HG02885 (cell line): ENCODE results near the gene ESRRA.
A peak's percentile ranks its signal among the peaks of the same experiment; 100 is the strongest.

Experiments
- ATAC-seq: cut with Tn5 transposase; IDR thresholded peaks from one replicate; pipeline ENCODE4 v1.9.1; 2021; ENCODE audit warnings: mild to moderate bottlenecking; ENCODE audit not compliant: unreplicated experiment, poor library complexity

ESRRA gene

DNA sequence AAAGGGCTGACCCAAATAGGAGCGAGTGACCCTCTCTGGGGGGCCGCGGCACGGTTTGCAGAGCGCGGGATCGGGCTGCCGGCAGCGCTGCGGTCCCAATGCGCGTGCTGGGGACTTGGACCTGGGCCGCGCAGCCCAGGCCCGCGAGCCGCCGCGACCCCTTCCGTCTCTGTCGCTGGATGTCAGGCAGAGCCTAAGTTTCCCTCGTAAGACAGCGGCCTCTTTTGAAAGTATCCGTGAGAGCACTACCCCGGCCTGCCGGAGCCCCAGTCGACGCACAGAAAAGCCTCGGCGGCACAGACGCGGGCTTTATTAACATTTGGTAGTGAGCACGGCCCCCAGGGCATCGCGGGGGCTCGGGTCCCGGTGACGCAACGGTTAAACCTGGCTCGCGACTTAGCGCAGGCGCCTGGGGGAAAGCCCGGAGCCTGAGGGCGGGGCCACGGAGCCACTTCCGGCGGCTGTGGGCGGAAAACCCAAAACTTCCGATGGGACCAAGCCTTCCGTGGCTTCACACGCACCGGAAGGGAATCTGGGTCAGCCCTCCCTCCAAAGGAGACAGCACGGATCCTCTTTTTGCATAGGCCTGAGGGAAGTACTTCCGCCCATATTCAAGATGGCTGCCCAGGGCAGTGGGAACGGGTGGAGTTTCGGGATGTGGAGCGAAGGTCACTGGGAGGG lies 35.6 kb upstream of the ESRRA start:
- ATAC-seq = peak; percentile 77

GRCh38 chr11:64275031-64275800 lies 30.1 kb upstream of the ESRRA start:
- ATAC-seq = no peak

GRCh38 chr11:64275841-64276240 lies 29.5 kb upstream of the ESRRA start:
- no peak for ATAC-seq

- ATAC-seq = no peak
Measured at GRCh38 chr11:64276653-64277431, 28.5 kb upstream of the ESRRA start.

DNA sequence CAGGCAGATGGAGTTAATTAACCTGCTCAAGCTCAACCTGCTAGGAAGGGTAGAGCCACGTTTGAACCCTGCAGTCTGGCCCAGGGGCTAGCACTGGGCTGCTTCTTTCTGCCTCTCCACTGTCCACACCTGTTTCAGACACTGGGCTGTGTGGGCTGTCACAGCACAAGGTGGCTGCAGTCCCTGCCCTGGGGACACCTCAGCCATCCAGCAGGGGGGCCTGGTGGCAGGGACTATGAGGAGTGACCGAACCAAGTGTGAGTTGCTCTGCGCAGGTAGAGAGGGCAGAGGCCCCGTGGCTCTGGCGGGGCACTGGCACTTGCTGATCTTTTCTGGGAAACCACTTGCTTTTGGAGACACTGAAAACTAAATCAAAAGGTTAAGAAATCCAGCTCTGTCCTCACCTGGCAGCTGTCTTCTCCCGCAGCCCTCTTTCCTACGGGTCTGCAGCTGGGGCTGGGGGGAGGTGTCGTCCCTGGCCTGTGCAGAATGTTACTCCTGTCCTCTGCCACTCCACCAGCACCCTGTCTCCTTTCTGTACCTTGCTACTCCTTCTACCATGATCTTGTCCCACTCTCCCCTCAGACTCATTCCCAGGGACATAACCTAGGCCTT lies 26.6 kb upstream of the ESRRA start:
- ATAC-seq = no peak

DNA sequence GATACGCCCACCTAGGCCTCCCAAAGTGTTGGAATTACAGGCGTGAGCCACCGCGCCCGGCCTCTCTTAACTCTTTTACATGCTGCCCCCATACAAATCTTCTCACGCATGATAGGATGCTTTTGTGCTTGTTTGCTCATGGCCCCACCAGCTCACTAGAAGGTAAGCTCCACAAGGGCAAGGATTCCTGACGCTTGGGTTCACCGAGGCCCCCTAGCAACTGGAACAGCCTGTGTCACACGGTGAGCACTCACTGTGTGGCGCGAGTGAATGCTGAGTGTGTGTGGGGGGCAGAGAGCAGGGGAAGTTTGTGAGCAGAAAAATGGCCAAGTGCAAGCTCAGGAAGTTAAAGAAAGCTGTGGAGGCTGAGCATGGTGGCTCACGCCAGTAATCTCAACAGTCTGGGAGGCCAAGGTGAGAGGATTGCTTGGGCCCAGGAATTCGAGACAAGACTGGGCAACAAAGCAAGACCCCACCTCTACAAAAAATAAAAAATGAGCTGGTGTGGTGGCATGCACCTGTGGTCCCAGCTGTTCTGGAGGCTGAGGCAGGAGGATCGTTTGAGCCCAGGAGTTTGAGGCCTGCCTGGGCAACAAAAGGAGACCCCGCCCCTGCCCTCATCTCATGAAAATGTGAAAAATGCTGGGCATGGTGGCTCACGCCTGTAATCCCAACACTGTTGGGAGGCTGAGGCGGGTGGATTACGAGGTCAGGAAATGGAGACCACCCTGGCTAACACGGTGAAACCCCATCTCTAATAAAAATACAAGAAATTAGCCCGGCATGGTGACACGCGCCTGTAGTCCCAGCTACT lies 23.2 kb upstream of the ESRRA start:
- no peak for ATAC-seq

DNA sequence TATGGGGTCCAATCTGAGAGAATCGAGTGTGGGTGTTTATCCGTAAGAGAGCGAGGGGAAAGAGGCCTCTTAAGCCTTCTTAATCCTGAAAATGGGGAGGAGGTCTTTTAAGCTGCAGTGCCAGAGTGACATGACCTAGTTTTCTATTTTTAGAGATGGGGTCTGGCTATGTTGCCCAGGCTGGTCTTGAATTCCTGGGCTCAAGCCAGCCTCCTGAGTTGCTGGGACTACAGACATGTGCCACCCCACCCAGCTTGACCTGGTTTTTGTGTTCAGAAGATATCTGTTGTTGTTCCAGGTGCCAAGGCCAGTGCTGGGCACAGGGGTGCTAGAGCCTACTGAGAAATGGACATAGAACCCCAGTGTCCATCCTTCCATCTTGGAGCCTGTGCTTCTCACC lies 22.2 kb upstream of the ESRRA start:
- no peak for ATAC-seq

DNA sequence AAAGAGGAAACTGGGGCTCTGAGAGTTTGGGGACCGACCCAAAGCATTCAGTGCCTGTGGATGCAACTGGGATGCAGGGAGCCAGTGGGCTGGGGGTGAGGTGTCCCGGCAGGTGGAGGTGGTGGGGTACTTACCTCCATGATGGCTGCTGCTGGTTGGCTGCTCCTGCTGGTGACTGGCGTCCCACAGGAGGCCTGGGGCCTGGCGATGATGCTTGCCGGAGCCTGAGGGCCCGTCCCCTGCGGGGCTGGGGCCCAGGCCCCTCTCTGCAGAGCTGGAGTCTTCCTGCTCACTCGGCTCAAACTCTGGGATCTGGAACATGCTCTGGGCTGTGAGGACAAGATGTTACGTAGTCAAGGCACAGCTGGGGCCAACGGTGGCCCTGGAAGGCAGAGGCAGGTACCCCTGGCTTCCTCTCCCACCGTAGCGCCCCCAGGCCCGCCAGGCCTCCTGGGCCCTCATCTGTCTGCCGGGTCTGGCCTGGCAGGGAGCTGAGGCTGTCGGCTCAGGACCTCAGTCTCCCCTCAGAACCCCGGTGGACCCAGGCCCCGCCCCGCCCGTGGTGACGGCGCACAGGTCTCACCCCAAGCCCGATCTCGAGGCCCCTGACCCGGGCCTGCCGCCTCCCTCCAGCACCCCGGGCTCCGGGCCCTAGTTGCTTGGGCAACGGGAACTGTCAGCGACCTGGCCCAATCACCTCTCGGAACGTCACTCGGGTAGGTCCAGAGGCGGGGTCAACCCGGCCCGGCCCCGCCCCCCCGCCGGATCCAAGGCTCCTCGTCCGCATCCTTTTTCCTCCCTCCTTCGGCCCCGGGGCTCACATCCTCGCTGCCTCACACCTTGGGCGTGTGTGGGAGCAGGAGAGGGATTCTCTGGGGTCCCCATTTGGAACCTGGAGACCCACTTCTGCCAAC lies 21.0 kb upstream of the ESRRA start, which contains the start of gene BAD:
BAD (minus strand) TSS at position 618 of the 914 bp plus-strand sequence; CDS start at position 321, 297 bp downstream.
- peak; percentile 72 for ATAC-seq

DNA sequence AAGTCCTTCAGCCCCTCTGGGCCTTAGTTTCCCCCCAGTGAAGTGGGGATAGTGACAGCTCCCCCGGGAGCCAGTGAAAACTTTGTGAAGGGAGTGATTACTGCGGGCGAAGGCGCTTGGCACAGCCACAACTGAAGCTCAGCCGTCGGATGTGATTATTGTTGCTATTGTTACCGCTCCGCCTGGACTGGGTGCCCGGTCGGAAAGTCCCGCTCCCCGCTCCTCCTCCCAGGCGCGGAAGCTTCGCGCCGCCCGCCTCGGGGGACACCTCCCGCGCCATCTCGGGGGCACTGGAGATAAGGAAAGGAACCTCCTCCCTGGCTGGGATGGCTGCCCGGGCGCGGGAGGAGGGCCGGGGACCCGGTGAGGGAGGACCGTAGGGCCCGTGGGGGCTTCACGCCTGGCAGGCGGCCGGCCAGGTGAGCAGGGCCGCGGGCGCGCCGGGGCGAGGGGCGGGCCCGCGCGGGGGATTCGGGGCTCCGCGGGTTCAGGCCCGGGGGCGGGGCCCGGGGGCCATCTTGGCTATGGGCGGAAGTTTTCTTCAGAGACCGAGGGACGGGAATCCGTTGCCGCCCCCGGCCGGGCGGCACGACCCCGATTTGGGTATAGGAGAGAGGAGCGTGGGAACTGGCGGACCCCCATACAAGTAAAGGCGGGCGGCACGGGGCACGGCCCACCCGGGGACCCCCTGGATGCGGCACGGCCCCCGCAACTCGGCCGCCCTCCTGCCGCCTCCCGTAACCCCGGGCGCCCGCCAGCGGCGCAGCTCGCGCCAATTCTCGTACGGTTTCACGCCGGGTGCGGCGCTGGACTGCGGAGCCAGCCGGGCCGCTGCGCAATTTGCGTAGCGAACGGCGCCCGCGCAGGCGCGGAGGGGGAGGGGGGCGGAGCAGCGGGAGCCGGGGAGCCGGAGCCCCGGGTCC lies 20.1 kb upstream of the ESRRA start, which contains the start of gene GPR137:
GPR137 (plus strand) TSS at position 887 of the 923 bp plus-strand sequence. CDS start 677 bp downstream, outside the sequence.
- ATAC-seq = peak; percentile 68

DNA sequence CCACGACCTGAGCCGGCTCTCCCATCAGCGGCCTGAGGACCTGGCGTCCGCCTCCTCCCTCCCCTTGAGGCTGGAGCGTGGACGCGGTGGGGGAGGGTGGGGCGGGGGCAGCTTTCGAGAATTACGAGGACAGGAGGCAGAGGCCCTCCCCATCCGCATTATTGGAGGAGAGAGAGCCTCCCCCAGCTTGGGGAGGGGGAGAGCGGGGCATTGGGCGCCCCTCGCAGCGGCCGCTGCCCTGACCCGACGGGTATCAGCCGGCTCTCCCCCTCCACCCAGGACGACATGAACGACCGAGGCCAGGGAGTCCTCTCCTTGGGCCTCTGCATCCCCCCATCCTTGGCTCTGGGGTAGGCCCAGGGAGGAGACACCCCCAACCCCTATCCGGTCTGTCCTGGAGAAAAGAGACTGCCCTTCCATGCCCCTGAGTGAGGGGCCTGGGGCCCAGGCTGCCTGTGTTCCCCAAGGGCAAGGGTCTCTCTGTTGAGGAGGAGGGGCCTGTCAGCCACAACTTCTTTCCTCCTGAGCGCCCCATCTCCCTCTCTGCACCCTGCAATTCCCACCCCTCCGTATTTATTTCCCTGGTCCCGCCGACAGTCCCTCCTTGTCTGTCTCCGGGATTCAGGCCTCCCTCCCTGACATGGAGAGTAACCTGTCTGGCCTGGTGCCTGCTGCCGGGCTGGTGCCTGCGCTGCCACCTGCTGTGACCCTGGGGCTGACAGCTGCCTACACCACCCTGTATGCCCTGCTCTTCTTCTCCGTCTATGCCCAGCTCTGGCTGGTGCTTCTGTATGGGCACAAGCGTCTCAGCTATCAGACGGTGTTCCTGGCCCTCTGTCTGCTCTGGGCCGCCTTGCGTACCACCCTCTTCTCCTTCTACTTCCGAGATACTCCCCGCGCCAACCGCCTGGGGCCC lies 19.2 kb upstream of the ESRRA start:
- no peak for ATAC-seq

DNA sequence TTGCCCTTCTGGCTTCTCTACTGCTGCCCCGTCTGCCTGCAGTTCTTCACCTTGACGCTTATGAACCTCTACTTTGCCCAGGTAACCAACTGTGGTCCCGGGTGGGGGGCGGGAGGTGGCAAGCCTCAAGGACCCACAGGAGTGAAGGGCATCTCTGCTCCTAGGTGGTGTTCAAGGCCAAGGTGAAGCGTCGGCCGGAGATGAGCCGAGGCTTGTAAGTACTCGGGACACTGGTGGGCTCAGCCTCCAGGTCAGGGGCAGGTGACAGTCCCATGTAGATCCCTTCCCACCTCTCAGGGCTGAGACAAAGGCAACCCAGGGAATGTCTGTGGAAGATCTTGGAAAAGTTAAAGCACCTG lies 18.5 kb upstream of the ESRRA start:
- no peak for ATAC-seq

- no peak for ATAC-seq
Measured at GRCh38 chr11:64287676-64288352, 17.5 kb upstream of the ESRRA start.

DNA sequence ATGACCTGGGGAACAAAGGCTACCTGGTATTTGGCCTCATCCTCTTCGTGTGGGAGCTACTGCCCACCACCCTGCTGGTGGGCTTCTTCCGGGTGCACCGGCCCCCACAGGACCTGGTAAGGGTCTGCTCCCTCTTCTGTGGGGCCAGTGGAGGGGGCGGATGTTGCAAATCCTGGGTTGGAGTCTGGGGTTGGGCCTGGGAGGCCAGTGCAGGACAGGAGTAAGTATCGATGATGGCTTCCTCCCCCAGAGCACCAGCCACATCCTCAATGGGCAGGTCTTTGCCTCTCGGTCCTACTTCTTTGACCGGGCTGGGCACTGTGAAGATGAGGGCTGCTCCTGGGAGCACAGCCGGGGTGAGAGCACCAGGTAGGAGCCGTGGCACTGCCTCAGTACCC lies 17.0 kb upstream of the ESRRA start:
- no peak for ATAC-seq

GRCh38 chr11:64289002-64289564 lies 16.2 kb upstream of the ESRRA start:
- ATAC-seq = no peak

DNA sequence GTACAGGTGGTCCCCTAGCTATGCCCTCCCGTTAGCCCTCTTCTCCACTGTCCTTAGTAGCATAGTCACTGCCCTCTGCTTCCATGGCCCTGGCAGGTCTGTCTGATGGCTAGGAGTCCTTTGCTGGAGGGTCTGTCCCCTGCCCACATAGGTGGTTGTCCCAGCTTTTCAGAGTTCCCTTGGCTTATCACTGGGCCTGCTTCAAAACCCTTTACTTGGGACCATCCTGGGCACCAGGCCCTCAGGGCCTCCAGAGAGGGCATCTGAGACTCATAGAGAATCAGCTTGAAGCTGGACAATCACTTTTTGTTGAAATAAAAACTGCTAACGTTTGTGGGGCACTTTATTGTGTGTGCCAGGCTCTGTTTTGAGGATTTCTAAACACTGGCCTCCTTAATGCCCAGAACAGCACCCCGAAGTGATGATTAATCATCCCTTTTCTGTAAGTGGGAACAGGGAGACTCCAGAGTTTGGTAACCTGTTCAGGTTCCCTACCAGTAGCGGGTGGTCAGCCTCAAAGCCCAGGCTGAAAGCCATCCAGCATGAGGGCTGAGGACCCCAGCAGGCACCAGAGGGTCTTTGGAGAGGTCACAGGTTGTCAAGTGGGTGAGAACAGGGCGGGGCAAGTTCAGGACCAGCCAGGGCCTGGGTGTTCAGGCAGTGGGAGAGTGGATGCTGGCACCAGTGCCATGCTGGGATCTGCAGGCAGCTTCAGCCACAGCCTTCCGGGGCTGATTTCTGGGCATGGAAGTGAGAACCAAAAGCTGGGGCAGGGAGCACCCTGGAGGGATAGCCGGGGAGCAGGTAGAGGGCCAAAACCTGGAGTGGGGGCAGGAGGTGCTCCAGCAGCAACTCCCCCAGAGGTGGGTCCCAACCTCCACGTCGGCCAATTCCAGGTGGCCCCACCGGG lies 14.7 kb upstream of the ESRRA start:
- ATAC-seq = no peak
